Heart right ventricle (tissue), 16 donors: ENCODE measurements around the gene RELT. TPM values are rescaled to one million over a fixed set of nuclear protein-coding genes. Genes with fewer than 3 reads are reported as not detected.

Source experiments
- ATAC-seq, 8 donors: fragments of 200-7000 bp; cut with Tn5 transposase; one replicate each; pipeline ENCODE4 v1.9.1; 2020; ENCODE audit warnings: mild to moderate bottlenecking in 8 of 8, moderate library complexity in 8 of 8, moderate number of reproducible peaks in 1 of 8
- DNase-seq, 2 donors: peaks; one replicate each; pipeline ENCODE4 v3.0.0-alpha.2; 2020
- H3K27ac ChIP-seq, 10 donors: fragments of 200-600 bp; sonication (generic) in 2 of 10; one replicate each; pipeline versions ENCODE4 v1.5.0 to v1.8.0; 2020 to 2022; ENCODE audit warnings: mild to moderate bottlenecking in 3 of 10
- H3K27me3 ChIP-seq, 7 donors: fragments of 200-600 bp; one replicate each; pipeline ENCODE4 v1.8.0; 2021 to 2022; ENCODE audit warnings: mild to moderate bottlenecking in 2 of 7
- H3K36me3 ChIP-seq, 9 donors: fragments of 200-600 bp; sonication (generic) in 1 of 9; one replicate each; pipeline versions ENCODE4 v1.5.0 to v1.8.0; 2020 to 2022; ENCODE audit warnings: mild to moderate bottlenecking in 2 of 9
- H3K4me1 ChIP-seq, 9 donors: fragments of 200-600 bp; sonication (generic) in 1 of 9; one replicate each; pipeline versions ENCODE4 v1.5.0 to v1.8.0; 2020 to 2022; ENCODE audit warnings: mild to moderate bottlenecking in 4 of 9
- H3K4me3 ChIP-seq, 10 donors: fragments of 200-600 bp; sonication (generic) in 2 of 10; one replicate each; pipeline versions ENCODE4 v1.5.0 to v1.8.0; 2020 to 2022; ENCODE audit warnings: mild to moderate bottlenecking in 7 of 10, moderate library complexity in 2 of 10
- H3K9me3 ChIP-seq, 11 donors: fragments of 200-600 bp in 10 of 11; sonication (generic) in 2 of 11; one replicate each; pipeline versions ENCODE4 v1.5.0 to v1.8.0; 2013 to 2022; ENCODE audit warnings: mild to moderate bottlenecking in 2 of 11, control low read depth in 1 of 11, moderate library complexity in 1 of 11
- WGBS, 2 donors: extraction: QIAGEN DNeasy Blood & Tissue Kit; methylation state at CpG; one replicate each; pipeline ENCODE4 v1.1.7; 2013; ENCODE audit warnings: inconsistent platforms in 1 of 2; 5-methylcytosine and 5-hydroxymethylcytosine counted together
- intact Hi-C, 10 donors: fragments of 100-400 bp; cut with DNase I; formaldehyde crosslinking; loops; one replicate each; pipeline versions ENCODE4 v1.11.1 to v1.14.2; 2022
- polyA plus RNA-seq, 2 donors: library from polyadenylated mRNA; stranded (reverse); fragments of 200-250 nt; gene quantifications; one replicate each; pipeline ENCODE4 v1.2.3, GENCODE V29; 2013
- total RNA-seq, 10 donors: library from RNA; stranded (reverse); fragmentation: NEBNext Ultra II Directional in 3 of 10; extraction: Animal tissue kit (Norgen Biotek cat#: 25700) in 3 of 10; gene quantifications; one replicate each; pipeline versions ENCODE4 v1.2.1 to v1.2.4, GENCODE V29; 2021 to 2023
- TF ChIP-seq, protein P1 (sequence below), 9 donors: fragments of 200-600 bp; sonication (generic) in 2 of 9; IDR thresholded peaks; one replicate each; pipeline versions ENCODE4 v1.5.0 to v1.8.0; 2021 to 2022; ENCODE audit warnings: antibody characterized with exemption in 9 of 9, mild to moderate bottlenecking in 5 of 9, moderate library complexity in 1 of 9
- donor health status: Arrhythmogenic right ventricular cardiomyopathy.
- donor health status: ischemic (EF 13 %, LVEDD 7.1; RV severe dilation, severe dysfunction).
- donor health status: healthy with polysubstance abuse.
- donor health status: DM: no; HTN: yes; CAD: no.
- donor health status: DM: no; HTN: no; CAD: no.
- donor health status: ischemic (EF 25% LVEDD 6.9; RV normal size, moderate dysfunction).
- donor health status: ischemic (EF 25% LVEDD 5.7; RV mildly dilated, moderate dysfunction).
- donor health status: healthy.
- donor health status: DM: yes; HTN: yes; CAD: no.
- donor health status: Ischemic cardiomyopathy.
- donor health status: ischemic (EF 35%, LVEDD 5.7; RV mildly dilated, moderate dysfunction).
- donor health status: nonischemic (EF 11% LVEDD 7.7; RV severe dilation, severe dysfunction).
- donor health status: DM: yes; HTN: yes; CAD: no.
- donor health status: PGD.
- donor health status: ischemic (EF 29% LVEDD 5.4; RV normal size, mild dysfunction).
- donor health status: nonischemic (EF 23%, LVEDD 6.1; RV moderate dilation, normal function).

RELT gene
- total and polyA plus RNA-seq, 12 donors = 1.0 to 9.2 (median 2.7) TPM

DNA sequence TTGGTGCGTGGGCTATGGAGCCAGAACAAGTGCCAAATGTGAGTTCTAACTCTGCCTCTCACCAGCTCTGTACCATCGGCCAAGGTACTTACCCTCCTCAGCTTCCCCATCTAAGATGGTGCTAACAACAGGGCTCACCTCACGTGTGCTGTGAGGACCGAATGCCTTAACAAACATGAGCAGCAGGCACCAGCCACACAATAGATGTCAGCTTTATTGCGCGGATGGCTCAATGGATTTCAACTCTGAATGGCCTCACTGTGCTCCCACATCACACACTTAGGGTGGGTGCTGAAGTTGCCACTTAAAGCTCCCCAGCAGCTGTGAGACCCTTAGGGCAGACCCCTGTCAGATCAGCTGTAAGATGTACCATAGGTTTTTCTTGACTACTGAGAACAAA, 24.1 kb downstream of the RELT start:
- peaks cover 0 to 58% (median 0%) of the 10 kb centered on the region in 9 donors for H3K36me3 ChIP-seq

DNA sequence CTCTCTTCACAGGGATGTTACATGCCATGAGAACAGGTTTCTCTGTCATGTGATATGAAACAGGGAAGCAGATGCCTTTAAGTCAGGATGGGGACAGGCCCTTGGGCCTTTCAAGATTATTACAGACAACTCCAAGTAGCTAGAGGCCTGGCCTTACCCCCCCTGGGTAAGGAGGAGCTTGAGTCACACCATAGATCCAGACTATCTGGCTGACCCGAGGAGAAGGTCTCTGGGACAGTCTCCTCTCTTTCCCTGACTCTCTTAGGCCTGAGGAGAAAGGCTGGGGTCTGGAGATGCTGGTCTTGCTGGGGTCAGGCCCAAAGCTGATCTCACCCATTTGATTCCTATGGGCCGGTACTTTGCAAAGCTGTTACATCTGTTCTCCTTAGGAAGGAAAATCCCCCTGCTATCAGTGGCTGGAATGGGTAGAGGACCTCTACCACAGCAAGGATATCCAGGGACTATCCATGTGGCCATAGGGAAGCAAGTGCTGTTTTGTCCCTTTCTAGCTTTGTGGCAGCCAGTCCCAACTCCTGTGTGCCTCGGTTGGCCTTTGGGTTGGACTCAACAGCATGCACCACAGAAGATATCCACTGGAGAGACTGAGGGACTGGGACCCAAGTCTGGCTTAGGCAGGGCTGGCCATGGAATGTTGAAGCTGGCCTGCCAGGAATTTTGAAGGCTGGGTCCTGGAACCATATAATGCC, 25.2 kb downstream of the RELT start:
- DNase-seq = no peak
- TF ChIP-seq, protein P1, sequence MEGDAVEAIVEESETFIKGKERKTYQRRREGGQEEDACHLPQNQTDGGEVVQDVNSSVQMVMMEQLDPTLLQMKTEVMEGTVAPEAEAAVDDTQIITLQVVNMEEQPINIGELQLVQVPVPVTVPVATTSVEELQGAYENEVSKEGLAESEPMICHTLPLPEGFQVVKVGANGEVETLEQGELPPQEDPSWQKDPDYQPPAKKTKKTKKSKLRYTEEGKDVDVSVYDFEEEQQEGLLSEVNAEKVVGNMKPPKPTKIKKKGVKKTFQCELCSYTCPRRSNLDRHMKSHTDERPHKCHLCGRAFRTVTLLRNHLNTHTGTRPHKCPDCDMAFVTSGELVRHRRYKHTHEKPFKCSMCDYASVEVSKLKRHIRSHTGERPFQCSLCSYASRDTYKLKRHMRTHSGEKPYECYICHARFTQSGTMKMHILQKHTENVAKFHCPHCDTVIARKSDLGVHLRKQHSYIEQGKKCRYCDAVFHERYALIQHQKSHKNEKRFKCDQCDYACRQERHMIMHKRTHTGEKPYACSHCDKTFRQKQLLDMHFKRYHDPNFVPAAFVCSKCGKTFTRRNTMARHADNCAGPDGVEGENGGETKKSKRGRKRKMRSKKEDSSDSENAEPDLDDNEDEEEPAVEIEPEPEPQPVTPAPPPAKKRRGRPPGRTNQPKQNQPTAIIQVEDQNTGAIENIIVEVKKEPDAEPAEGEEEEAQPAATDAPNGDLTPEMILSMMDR (IDR thresholded peaks at IDR 0.05) = no peak
- peaks cover 4 to 57% (median 28%) of the 10 kb centered on the region in 9 donors for H3K4me1 ChIP-seq
- ATAC-seq = no peak
- no peaks in the 10 kb centered on the region for H3K27me3 ChIP-seq
- WGBS, 2 donors = 77 to 85% methylated on average over 3 of the region's 3 CpGs
- no peaks in the 10 kb centered on the region for H3K9me3 ChIP-seq
- intact Hi-C loops = loop anchor here in 8 of 10 donors (5.0 to 10.0 kb wide), 5 partner anchors 196 to 261 kb away; partner anchors contain the start of gene FAM168A (in 1 of the 8)
- no peak overlapping the region for H3K4me3 ChIP-seq
- peaks cover 0 to 58% (median 3%) of the 10 kb centered on the region in 9 donors for H3K36me3 ChIP-seq
- H3K27ac ChIP-seq = no peak overlapping the region

More for the DNA sequence above, 24.1 kb downstream of the RELT start:
- 93 to 96% methylated on average over 6 of the region's 6 CpGs for WGBS, 2 donors
- TF ChIP-seq, protein P1 (IDR thresholded peaks at IDR 0.05) = no peak
- H3K27me3 ChIP-seq = no peaks in the 10 kb centered on the region
- DNase-seq (no peak), ATAC-seq (no peak)
- H3K27ac ChIP-seq = peak overlapping the region in 6 of 10 donors; percentile 49 to 76 (median 66)
- intact Hi-C loops = loop anchor here in 8 of 10 donors (5.0 to 10.0 kb wide), 5 partner anchors 197 to 262 kb away; partner anchors contain the start of gene FAM168A (in 1 of the 8)
- H3K9me3 ChIP-seq = no peaks in the 10 kb centered on the region
- H3K4me1 ChIP-seq = peaks cover 4 to 57% (median 28%) of the 10 kb centered on the region in 9 donors
- no peak overlapping the region for H3K4me3 ChIP-seq

DNA sequence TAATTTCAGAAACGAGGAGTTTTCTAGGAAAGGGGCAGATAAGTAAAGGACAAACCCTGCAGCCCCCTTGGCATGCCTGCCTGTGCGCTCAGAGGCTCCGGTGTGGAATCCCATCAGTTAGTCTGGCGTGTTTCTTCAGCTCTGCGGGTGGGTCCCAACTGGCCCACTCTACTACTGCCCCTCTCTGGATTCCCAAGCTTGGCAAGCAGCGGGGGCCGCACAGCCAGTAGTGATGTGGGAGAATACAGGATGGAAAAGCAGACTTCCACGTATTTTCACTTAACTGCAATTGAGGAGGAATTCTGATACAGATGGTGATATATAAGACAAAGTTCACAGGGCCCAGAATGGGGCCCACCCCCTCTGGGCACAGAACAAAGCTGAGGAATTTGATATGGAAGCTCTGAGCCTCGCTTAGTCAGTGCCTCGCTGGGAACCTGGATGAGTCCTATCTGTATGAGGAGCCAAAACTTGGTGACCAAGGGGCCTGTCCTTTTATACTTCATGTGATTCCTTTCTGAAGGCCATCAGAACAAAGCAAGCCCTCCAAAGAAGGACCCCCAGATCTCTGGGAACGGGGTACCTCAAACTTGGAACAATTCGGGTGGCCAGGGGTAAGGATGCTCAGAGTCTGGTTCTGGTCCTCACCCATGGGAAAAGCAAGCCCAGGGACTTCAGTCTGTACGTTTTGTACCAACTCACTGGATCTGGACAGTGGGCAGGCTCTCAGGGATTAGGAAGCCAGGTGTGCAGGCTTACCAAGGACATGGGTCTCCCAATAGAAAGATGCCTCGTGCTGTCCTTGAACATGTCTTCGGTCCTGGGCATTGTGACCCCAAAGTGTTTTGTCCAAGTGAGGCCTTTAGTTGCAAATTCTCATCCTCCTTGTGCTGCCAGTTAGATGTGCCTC, 26.0 kb downstream of the RELT start:
- DNase-seq (no peak), ATAC-seq (no peak)
- H3K4me1 ChIP-seq = peaks cover 4 to 48% (median 28%) of the 10 kb centered on the region in 9 donors
- no peak overlapping the region for H3K27ac ChIP-seq
- H3K9me3 ChIP-seq = no peaks in the 10 kb centered on the region
- WGBS, 2 donors = 88 to 91% methylated on average over 15 of the region's 15 CpGs
- TF ChIP-seq, protein P1 (IDR thresholded peaks at IDR 0.05) = no peak
- no peaks in the 10 kb centered on the region for H3K27me3 ChIP-seq
- intact Hi-C loops = loop anchor here (2.0 to 10.0 kb wide), 6 partner anchors 195 to 260 kb away; partner anchors contain the start of gene FAM168A (in 1 of the 10)
- H3K4me3 ChIP-seq = no peak overlapping the region
- H3K36me3 ChIP-seq = peaks cover 0 to 58% (median 4%) of the 10 kb centered on the region in 9 donors

DNA sequence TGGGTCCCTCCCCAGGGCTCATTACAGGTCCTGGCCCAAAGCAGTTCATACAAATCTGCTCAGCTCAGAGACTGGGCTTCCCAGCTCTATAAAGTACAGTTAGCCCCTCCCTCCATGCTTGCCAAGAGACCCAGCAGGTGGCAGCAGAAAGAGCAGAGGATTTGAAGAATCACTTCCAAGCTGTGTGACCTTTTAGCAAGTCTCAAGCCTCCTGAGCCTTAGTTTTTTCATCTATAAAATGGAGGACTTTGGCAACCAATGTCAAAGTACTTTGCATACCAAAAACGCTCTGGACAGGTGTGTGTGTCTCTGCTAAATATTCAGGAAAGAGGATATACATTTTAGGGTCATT, 26.6 kb downstream of the RELT start:
- TF ChIP-seq, protein P1 (IDR thresholded peaks at IDR 0.05) = peak in 5 of 9 donors; percentile 10 to 25 (median 16)
- H3K27me3 ChIP-seq = no peaks in the 10 kb centered on the region
- ATAC-seq = no peak
- no peak overlapping the region for H3K27ac ChIP-seq
- H3K4me3 ChIP-seq = no peak overlapping the region
- no peak for DNase-seq
- H3K4me1 ChIP-seq = peaks cover 3 to 47% (median 28%) of the 10 kb centered on the region in 9 donors
- peaks cover 0 to 58% (median 4%) of the 10 kb centered on the region in 9 donors for H3K36me3 ChIP-seq
- H3K9me3 ChIP-seq = no peaks in the 10 kb centered on the region
- intact Hi-C loops = loop anchor here (2.0 to 10.0 kb wide), 6 partner anchors 194 to 259 kb away; partner anchors contain the start of gene FAM168A (in 1 of the 10)
- WGBS, 2 donors = 93% methylated on average over 1 of the region's 1 CpG
